ENCODE data around the gene PBX1.

GRCh38 chr1:164559342-164560051, 513 bp downstream of the PBX1 start:
- TF ChIP-seq EZH2 (IDR thresholded peaks at IDR 0.05; ENCODE audit: insufficient read depth, poor library complexity, severe bottlenecking) (no peak), EZH2phosphoT487 (IDR thresholded peaks at IDR 0.05; ENCODE audit: insufficient read depth, low read depth) (no peak)
